22Rv1 (cell line): ENCODE measurements around the gene PRXL2A.

Experiments used
- ZFX ChIP-seq: fragments of 450-650 bp; IDR thresholded peaks from 2 replicates; pipeline ENCODE4 v1.6.1; 2017; ENCODE audit warnings: antibody characterized with exemption, borderline replicate concordance
- TF ChIP-seq, protein P1 (sequence below): fragments of 450-650 bp; IDR thresholded peaks from 2 replicates; pipeline ENCODE4 v1.5.1; 2017; ENCODE audit warnings: mild to moderate bottlenecking

GRCh38 chr10:80470266-80470665 is 61.9 kb downstream of the PRXL2A start:
- TF ChIP-seq, protein P1, sequence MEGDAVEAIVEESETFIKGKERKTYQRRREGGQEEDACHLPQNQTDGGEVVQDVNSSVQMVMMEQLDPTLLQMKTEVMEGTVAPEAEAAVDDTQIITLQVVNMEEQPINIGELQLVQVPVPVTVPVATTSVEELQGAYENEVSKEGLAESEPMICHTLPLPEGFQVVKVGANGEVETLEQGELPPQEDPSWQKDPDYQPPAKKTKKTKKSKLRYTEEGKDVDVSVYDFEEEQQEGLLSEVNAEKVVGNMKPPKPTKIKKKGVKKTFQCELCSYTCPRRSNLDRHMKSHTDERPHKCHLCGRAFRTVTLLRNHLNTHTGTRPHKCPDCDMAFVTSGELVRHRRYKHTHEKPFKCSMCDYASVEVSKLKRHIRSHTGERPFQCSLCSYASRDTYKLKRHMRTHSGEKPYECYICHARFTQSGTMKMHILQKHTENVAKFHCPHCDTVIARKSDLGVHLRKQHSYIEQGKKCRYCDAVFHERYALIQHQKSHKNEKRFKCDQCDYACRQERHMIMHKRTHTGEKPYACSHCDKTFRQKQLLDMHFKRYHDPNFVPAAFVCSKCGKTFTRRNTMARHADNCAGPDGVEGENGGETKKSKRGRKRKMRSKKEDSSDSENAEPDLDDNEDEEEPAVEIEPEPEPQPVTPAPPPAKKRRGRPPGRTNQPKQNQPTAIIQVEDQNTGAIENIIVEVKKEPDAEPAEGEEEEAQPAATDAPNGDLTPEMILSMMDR: 0 out of 2 replicates have a peak, but pooled peaks have one; percentile 5
- TF ChIP-seq ZFX: no peak
